ENCODE data around the gene PHACTR4.
"Not testable (repeated sequence)": the region's sequence is repeated elsewhere in the genome, so short reads cannot be mapped to it uniquely, and the experiment has no call there.

Gene PHACTR4

DNA sequence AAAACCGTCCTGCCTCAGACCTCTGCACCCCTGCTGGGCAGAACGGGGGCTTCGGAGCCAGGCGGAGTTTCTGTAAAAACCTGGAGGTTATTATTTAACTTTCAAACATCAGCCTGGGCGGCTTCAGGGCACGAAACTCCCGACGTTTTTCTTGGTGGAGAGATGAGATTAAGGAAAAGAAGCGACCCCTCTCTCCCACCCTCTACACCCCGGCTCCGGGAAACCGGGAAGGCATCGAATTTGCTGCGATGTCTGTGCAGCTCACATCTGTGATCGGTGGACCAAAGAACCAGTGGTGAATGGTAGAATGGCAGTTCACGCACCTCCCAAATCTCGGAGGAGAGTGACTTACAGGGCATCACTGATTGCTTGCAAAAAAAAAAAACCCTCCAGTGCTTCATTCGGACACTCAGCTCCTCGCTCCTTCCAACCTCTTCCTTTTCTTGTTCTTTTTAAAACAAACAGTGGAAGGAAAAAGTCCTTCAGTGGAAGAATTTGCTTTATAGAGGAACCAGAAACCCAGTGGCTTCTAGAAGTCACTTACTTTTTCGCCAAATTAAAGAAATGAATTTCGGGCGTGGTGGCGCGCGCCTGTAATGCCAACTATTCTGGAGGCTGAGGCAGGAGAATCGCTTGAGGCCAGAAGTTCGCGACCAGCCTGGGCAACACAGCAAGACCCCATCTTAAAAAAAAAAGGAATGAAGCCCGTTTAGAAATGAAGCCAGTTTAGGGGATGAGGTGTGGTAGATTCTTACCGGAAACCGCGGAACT lies 884 bp downstream of the PHACTR4 start:
- DNase-seq (ENCODE audit: low read depth in 2 of 2), result no peak

DNA sequence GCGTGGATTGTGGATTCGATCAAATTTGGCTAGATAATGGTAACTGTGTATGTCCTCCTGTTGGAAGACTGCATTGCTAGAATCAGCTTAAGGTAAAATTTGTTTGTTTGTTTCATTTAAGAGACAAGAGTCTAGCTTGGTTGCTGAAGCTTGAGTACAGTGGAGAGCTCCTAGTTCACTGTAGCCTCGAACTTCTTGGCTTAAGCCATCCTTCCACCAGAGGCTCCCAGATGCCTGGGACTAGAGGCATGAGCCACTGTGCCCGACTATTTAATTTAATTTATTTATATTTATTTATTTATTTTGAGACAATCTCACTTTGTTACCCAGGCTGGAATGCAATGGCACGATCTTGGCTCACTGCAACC lies 1.5 kb downstream of the PHACTR4 start:
- no peak for DNase-seq (ENCODE audit: low read depth in 2 of 2)

DNA sequence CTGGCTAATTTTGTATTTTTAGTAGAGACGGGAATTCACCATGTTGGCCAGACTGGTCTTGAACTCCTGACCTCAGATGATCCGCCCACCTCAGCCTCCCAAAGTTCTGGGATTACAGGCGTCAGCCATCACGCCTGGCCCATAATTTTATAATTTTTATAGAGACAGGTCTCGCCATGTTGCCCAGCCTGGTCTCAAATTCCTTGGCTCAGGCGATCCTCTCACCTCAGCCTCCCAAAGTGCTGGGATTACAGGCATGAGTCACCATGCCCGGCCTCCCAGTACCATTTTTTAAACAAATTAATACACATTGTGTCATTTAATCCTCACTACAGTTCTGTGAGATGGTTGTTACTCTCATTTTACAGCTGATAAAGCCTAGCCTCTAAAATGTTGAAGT lies 3.9 kb downstream of the PHACTR4 start:
- DNase-seq (ENCODE audit: low read depth in 2 of 2), result not testable (repeated sequence)

DNA sequence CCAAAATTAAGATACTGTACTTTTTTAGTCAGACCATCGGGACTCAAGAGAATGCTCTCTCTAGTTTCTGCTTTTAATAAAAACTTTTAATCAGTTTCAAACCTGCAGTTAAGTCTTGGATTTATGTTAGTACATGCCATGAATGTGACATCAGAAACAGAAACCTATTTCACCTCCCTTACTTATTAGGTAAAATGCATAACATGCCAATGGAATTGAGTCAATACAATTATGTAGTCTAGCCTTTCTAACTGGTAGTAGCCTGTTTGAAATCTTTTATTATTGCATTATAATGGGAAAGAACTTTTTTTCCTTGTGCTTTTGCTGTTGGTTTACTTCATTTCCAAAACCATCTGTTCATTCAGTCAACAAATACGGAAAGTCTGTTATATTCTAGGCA lies 4.8 kb downstream of the PHACTR4 start:
- no peak for DNase-seq (ENCODE audit: low read depth in 2 of 2)

DNA sequence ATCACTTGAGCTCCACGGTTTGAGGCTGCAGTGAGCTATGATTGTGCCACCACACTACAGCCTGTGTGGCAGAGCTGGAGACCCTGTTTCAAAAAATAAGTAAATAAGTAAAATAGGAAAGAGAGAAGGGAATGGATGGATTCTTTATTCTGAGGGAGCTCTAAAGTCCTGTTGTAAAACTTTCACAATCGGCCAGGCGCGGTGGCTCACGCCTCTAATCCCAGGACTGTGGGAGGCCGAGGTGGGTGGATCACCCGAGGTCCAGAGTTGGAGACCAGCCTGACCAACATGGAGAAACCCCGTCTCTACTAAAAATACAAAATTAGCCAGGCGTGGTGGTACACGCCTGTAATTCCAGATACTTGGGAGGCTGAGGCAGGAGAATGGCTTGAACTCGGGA lies 6.1 kb downstream of the PHACTR4 start:
- DNase-seq (ENCODE audit: low read depth in 2 of 2), result not testable (repeated sequence)

DNA sequence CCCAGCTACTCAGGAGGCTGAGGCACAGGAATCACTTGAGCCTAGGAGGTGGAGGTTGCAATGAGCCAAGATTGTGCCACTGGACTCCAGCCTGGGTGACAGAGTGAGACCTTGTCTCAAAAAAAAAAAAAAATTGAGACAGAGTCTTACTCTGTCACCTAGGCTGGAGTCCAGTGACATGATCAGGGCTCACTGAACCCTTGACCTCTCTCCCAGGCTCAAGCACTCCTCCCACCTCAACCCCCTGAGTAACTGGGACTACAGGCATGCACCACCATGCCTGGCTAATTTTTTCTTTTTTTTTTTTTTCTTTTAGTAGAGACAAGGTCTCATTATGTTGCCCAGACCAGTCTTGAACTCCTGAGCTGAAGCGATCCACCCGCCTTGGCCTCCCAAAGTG lies 6.7 kb downstream of the PHACTR4 start:
- not testable (repeated sequence) for DNase-seq (ENCODE audit: low read depth in 2 of 2)

DNA sequence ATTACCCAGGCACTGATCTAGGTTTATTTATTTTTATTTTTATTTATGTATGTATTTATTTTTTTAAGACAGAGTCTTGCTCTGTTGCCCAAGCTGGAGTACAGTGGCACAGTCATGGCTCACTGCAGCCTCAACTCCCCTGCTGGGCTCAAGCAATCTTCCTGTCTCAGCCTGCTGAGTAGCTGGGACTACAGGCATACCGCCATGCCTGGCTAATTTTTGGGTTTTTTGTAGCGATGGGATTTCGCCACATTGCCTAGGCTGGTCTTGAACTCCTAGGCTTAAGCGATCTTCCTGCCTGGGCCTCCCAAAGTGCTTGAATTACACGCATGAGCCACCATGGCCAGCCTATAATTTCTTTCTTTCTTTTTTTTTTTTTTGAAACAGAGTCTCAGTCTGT lies 9.4 kb downstream of the PHACTR4 start:
- no peak for DNase-seq (ENCODE audit: low read depth in 2 of 2)

DNA sequence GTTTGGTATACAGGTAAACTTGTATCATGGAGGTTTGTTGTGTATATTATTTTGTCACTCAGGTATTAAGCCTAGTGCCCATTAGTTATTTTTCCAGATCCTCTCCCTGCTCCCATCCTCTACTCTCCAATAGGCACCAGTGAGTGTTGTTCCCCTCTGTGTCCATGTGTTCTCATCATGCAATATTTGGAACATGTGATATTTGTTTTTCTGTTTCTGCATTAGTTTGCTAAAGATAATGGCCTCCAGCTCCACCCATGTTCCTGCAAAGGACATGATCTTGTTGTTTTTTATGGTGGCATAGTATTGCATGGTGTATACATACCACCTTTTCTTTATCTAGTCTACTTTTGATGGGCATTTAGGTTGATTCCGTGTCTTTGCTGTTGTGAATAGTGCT lies 10.9 kb downstream of the PHACTR4 start:
- DNase-seq (ENCODE audit: low read depth in 2 of 2), result no peak

DNA sequence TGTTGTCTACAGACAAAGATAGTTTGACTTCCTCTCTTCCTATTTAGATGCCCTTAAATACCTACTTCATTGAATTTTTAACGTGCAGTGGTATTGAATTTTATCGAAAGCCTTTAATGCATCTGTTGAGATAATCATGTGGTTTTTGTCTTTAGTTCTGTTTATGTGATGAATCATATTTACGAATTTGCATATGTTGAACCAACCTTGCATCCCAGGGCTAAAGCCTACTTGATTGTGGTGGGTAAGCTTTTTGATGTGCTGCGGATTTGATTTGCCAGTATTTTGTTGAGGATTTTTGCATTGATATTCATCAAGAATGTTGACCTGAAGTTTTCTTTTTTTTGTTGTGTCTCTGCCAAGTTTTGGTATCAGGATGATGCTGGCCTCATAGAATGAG lies 14.2 kb downstream of the PHACTR4 start:
- not testable (repeated sequence) for DNase-seq (ENCODE audit: low read depth in 2 of 2)

DNA sequence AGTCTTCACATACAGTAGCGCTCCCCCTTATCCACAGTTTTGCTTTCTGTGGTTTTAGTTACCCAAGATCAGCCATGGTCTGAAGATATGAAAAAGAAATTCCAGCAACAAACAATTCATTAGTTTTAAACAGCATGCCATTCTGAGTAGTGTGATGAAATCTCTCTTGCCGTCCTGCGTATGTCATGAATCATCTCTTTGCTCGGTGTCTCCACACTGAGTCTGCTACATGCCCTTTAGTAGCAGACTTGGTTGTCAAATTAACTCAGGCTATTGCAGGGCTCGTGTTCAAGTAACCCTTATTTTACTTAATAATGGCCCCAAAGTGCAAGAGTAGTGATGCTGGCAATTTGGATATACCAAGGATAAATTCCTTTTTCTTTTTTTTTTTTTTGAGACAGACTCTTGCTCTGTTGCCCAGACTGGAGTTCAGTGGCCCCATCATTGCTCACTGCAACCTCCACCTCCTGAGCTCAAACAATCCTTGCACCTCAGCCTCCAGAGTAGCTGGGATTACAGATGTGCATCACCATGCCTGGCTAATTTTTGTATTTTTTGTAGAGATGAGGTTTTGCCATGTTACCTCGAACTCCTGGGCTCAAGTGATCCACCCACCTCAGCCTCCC lies 22.6 kb downstream of the PHACTR4 start:
- no peak for DNase-seq (ENCODE audit: low read depth in 2 of 2)

DNA sequence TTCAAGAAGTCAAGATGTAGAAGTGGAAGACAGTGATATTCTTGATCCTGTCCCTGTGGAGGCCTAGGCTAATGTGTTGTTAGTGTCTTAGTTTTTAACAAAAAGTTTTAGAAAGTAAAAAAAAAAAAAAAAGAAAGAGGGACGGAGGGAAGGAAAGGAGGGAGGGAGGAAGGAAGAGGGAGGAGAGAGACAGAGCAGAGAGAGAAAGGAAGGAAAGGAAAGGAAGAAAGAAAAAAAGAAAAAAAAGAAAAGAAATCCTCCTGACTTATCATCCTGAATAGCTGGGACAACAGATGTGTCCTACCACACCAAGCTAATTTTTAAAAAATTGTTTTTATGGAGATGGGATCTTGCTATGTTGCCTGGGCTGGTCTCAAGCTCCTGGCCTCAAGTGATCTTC lies 24.6 kb downstream of the PHACTR4 start:
- DNase-seq (ENCODE audit: low read depth in 2 of 2), result no peak

DNA sequence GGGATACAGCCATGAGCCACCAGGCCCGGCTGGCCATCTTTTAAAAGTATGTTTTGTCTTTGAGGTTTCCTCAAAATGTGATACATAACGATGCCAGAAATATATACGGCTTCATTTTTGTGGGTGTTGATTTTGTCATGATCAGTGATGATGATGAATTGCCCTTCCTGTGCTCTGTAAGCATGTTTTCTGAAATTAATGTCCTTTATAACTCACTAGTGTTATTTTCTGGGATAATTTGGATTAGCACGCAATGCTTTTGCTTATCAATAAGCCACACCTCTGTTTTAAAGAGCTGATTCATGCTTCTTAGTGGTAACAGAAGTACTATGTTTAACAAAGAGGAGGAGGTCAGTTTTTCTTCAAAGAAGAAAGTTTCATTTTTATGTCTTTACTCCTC lies 25.6 kb downstream of the PHACTR4 start:
- no peak for DNase-seq (ENCODE audit: low read depth in 2 of 2)

DNA sequence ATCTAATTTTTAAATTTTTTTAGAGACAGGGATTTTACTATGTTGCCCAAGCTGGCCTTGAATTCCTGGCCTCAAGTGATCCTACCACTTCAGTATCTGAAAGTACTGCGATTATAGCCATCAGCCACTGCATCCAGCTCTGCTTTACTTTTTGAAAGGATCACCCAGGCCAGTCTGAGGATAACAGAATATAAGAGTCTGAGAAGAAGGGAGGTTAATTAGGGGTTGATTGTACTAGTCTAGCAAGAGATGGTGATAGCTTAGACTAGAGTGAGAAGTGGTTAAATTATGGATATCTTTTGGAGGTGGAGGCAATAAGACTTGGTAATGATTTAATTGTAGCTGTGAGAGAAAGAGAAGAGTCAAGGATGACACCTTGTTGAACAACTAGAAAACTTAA lies 32.2 kb downstream of the PHACTR4 start:
- no peak for DNase-seq (ENCODE audit: low read depth in 2 of 2)

DNA sequence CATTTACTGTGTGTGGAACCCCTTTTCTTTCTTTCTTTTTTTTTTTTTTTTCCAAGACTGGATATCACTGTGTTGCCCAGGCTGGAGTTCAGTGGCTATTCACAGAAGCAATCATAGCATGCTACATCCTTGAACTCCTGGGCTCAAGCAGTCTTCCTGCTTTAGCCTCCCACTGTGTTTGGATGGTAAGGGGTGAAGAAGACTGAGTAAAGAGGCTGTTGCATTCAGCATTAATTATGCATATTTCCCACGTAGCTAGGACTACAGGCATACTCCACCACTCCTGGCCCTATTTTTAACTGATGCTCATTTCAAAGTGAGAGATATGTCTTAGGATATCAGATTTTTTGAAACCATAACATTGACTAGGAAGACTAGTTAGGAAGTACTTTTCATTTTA lies 39.5 kb downstream of the PHACTR4 start:
- DNase-seq (ENCODE audit: low read depth in 2 of 2), result no peak

DNA sequence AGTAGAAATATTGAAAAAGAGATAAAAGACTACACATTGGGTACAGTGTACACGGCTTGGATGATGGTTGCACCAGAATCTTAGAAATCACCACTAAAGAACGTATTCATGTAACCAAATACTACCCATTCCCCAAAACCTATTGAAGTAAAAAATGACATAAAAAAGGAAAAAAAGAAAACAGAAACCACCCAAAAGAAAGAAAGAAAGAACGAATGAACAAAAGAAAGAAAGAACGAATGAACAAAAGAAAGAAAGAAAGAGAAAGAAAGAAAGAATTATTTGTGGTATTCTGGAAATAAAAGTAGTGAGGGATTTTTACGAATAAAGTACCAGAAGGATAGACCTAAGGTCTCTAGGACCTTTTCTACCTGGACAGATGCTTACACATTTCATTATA lies 42.1 kb downstream of the PHACTR4 start:
- no peak for DNase-seq (ENCODE audit: low read depth in 2 of 2)

DNA sequence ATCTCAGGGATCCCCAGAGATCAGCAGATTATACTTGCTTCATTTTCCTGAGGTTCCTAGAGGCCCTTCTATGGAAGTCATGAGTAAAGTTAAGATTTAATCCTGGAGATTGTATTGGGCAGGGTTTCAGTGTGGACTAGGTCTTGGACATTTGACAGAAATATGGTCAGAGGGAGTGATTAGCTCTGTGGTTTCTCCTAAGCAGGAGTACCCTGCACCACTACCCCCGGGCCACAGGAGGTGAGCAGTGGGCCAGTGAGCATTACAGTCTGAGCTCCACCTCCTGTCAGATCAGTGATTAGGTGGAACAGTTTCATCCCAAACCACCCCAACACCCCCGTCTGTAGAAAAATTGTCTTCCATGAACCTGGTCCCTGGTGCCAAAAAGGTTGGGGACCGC lies 43.2 kb downstream of the PHACTR4 start:
- DNase-seq (ENCODE audit: low read depth in 2 of 2), result no peak

DNA sequence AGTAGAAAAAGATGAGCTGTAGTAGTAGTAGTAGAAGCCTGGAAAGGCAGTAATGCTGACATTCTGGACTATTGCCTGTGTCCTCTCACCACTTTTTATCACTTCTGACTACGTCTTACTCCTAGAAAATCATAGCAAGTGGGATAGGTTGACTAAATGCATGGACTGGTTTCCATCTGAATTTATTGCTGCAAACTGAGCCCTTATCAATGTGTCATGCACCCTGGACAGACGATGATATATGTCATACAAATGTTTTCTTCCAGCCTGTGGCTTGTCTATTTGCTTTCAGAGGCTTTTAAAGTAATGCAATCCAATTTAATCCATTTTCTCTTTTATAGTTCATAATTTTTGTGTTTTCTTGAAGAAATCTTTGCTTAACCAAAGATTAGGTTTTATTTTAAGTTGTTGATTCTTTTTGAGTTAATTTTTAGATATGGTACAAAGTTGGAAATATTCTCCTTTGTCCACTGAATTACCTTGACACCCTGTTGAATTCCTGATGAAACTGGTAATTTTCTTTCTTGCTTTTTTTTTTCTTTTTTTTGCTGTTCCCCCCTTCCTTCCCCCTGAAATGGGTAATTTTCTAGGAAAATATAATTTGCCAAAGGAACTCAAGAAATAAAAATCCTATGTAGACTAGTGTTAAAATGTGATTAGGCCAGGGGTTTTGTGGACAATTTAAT lies 47.1 kb downstream of the PHACTR4 start:
- DNase-seq (ENCODE audit: low read depth in 2 of 2), result no peak

DNA sequence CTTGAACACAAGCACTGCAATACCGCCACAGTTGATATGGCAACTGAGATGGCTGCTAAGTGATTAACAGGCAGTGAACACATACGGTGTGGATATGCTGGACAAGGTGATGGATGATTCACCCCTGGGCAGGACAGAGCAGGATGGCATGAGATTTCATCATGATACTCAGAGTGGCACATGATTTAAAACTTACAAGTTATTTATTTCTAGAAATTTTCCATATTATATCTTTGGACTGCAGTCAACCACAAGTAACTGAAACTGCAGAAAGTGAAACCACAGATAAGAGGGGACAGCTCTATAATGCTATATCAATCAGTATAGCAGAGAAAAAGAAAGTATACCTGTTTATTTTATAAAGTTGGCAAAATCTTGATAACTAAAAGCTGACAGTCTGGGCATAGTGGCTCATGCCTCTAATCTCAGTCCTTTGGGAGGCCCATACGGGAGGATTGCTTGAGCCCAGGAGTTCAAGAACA lies 47.9 kb downstream of the PHACTR4 start:
- no peak for DNase-seq (ENCODE audit: low read depth in 2 of 2)

DNA sequence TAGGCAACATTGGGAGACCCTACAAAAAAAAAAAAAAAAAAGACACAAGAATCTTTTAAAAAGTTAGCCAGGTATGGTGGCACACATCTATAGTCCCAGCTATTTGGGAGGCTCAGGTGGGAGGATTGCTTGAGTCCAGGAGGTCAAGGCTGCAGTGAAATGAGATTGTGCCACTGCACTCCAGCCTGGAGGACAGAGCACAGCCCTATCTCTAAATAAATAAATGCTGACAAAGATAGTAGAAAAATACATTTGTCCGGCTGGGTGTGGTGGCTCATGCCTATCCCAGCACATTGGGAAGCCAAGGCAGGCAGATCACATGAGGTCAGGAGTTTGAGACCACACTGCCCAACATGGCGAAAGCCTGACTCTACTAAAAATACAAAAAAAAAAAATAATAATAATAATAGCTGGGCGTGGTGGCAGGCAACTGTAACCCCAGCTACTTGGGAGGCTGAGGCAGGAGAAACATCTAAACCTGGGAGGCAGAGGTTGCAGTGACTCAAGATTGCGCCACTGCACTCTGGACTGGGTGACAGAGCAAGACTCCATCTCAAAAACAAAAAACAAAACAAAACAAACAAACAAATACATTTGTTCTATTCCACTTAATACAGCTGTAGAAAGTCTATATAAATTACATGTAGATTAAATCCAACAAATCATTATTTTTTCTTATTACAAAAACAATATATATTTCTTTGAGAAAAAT lies 48.5 kb downstream of the PHACTR4 start:
- DNase-seq (ENCODE audit: low read depth in 2 of 2), result no peak

DNA sequence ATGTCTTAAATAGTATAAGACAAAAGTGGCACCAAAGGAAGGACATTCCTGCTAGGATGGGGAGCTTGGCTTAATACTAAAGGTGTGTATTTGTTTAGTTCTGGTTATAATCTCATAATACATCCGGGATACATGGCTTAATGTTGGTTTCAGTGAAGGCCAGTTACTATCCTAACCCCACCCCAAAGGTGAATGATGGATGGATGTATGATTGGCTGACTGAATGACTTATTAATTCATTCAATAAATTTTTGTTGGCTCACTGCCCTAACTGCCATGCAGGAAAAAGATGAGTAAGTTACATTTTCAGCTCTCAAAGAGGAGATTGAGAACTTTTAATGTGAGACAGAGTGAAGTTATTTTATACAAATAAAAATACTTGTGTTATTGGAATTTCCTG lies 52.2 kb downstream of the PHACTR4 start:
- no peak for DNase-seq (ENCODE audit: low read depth in 2 of 2)

DNA sequence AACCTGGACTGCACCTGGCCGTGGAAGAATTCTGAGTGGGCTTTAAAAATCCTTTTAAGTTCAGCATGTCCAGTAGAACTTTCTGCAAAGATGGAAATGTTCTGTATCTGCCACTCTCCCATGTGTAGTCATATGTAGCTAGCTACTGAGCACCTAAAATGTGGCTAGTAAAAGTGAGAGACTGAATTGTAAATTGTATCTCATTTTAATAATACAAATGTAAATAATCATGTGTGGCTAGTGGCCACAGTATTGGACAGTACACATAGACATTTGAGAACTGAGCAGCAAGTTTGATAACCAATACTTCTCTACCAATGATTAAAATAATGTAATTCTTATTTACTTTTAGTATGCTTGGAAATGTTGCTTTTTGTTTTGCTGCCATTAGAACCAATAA lies 57.3 kb downstream of the PHACTR4 start:
- no peak for DNase-seq (ENCODE audit: low read depth in 2 of 2)

DNA sequence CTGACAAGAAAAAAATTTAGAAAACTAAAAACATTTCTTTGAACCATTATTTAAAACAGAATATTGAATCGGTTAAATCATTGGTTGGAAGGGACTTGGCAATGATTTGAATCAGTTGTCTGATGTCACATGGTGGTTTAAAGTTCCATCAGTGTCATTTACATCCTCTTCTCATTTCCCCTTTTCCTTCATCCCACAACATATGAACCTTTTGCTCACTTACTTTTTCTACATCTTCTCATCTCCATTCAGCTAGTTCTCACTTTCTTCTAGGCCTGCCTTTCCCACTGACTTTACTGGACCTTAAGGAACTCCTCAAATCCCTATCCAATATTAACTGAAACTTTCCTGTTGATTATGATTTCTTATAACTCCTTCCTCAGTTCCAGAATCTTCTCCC lies 58.5 kb downstream of the PHACTR4 start:
- no peak for DNase-seq (ENCODE audit: low read depth in 2 of 2)

Data from stimulated activated CD4-positive, alpha-beta T cell treated with anti-CD3 and anti-CD28 coated beads, Interleukin-1b, Interleukin-23, amount 100 ng/mL, for 1 hour (primary cell).